Testis (tissue), 2 donors: Measurements from ENCODE around the gene TXNRD3.

Source experiments
- CTCF ChIP-seq, 3 experiments: fragments of 450-650 bp in 2 of 3; fragments of 200-600 bp in 1 of 3; sonication (generic) in 1 of 3; IDR thresholded peaks; one replicate each; pipeline ENCODE4 v1.5.1; 2016 to 2019; ENCODE audit warnings: antibody characterized with exemption in 3 of 3, mild to moderate bottlenecking in 2 of 3, moderate library complexity in 1 of 3
- POLR2A ChIP-seq: fragments of 450-650 bp; IDR thresholded peaks from one replicate; pipeline ENCODE4 v1.6.1; 2017; ENCODE audit warnings: antibody characterized with exemption, mild to moderate bottlenecking, moderate library complexity

- TF ChIP-seq CTCF (IDR thresholded peaks at IDR 0.05) (no peak), POLR2A (no peak)
Observed at GRCh38 chr3:126680667-126681055, 25.7 kb upstream of the TXNRD3 start.
